Measurements from ENCODE around the gene CNBP.

- TF ChIP-seq POLR2A (IDR thresholded peaks at IDR 0.05) = peak; percentile 58 to 83
- TF ChIP-seq CTCF (IDR thresholded peaks at IDR 0.05) = peak in 2 of 6 experiments; percentile 51 to 52
Observed at GRCh38 chr3:129120254-129121004, 63.3 kb downstream of the CNBP start.
